B cell (primary cell): Measurements from ENCODE around the gene HJURP. TPM values are rescaled to one million over a fixed set of nuclear protein-coding genes. Genes with fewer than 3 reads are reported as not detected.

ENCODE experiments used
- ATAC-seq: fragments of 200-7000 bp; cut with Tn5 transposase; one replicate; pipeline ENCODE4 v1.10.0; 2021; ENCODE audit warnings: low read depth, mild to moderate bottlenecking, moderate number of reproducible peaks, moderate library complexity
- CTCF ChIA-PET: fragments of 350-600 bp; sonication (Branson Sonifier 250); formaldehyde crosslinking; loops from one replicate; lab custom pipeline; 2021; ENCODE audit warnings: antibody characterized with exemption, inconsistent platforms; lab: Charles Lee
- POLR2A ChIA-PET: fragments of 350-600 bp; sonication (Branson Sonifier 250); formaldehyde crosslinking; loops from one replicate; lab custom pipeline; 2021; ENCODE audit warnings: antibody characterized with exemption; lab: Charles Lee
- DNase-seq: peaks from one replicate; pipeline ENCODE4 v3.0.0; 2013
- H2AFZ ChIP-seq: 2 replicates; pipeline ENCODE4 v1.6.1; 2012; ENCODE audit warnings: mild to moderate bottlenecking, low read depth, low read length; ENCODE audit not compliant: insufficient read depth, poor library complexity, severe bottlenecking
- H3K27ac ChIP-seq, 2 donors: 1 replicate in 1 of 2; 2 replicates in 1 of 2; pipeline ENCODE4 v1.5.1; 2012 to 2013; ENCODE audit warnings: low read length in 2 of 2, mild to moderate bottlenecking in 2 of 2, moderate library complexity in 1 of 2
- H3K27me3 ChIP-seq, 4 experiments: fragments of 200-600 bp in 1 of 4; sonication (generic) in 1 of 4; replicated peaks in 1 of 4; 1 replicate in 2 of 4; 2 replicates in 2 of 4; pipeline versions ENCODE4 v1.6.1 to v1.7.0; 2013 to 2016; ENCODE audit warnings: low read length in 3 of 4, mild to moderate bottlenecking in 2 of 4, mixed read lengths in 1 of 4, moderate library complexity in 1 of 4; ENCODE audit not compliant: insufficient read depth in 4 of 4, control insufficient read depth in 3 of 4; ENCODE audit errors: control extremely low read depth in 1 of 4
- H3K36me3 ChIP-seq, 2 experiments: replicated peaks in 1 of 2; 1 replicate in 1 of 2; 2 replicates in 1 of 2; pipeline versions ENCODE4 v1.6.1 to v1.7.1; 2013; ENCODE audit warnings: low read length in 1 of 2; ENCODE audit not compliant: insufficient read depth in 2 of 2, control insufficient read depth in 1 of 2; ENCODE audit errors: control extremely low read depth in 1 of 2, extremely low read depth in 1 of 2
- H3K4me1 ChIP-seq, 2 donors: fragments of 200-600 bp in 1 of 2; sonication (generic) in 1 of 2; 1 replicate in 1 of 2; 2 replicates in 1 of 2; pipeline versions ENCODE4 v1.5.1 to v1.6.1; 2013 to 2017; ENCODE audit warnings: low read length in 2 of 2; ENCODE audit not compliant: control insufficient read depth in 2 of 2, insufficient read depth in 2 of 2
- H3K4me2 ChIP-seq: replicated peaks from 2 replicates; pipeline ENCODE3; 2012; ENCODE audit warnings: mild to moderate bottlenecking, low read depth, low read length; ENCODE audit not compliant: poor library complexity, severe bottlenecking
- H3K4me3 ChIP-seq, 5 experiments: fragments of 200-600 bp in 1 of 5; sonication (generic) in 1 of 5; 1 replicate in 3 of 5; 2 replicates in 2 of 5; pipeline versions ENCODE4 v1.5.1 to v1.7.0; 2011 to 2016; ENCODE audit warnings: low read length in 4 of 5, mild to moderate bottlenecking in 4 of 5, low read depth in 2 of 5, control low read depth in 1 of 5, moderate library complexity in 1 of 5; ENCODE audit not compliant: insufficient read depth in 1 of 5; ENCODE audit errors: control extremely low read depth in 1 of 5, extremely low read depth in 1 of 5
- H3K79me2 ChIP-seq: fragments of 200-600 bp; sonication (generic); one replicate; pipeline ENCODE4 v1.6.0; 2016; ENCODE audit warnings: low read length; ENCODE audit not compliant: control insufficient read depth, insufficient read depth
- H3K9ac ChIP-seq: fragments of 200-600 bp; sonication (generic); 2 replicates; pipeline ENCODE4 v1.6.1; 2017; ENCODE audit warnings: mild to moderate bottlenecking, low read length, moderate library complexity
- H3K9me3 ChIP-seq, 3 donors: one replicate each; pipeline versions ENCODE4 v1.6.1 to v1.7.1; 2013; ENCODE audit warnings: low read length in 2 of 3; ENCODE audit not compliant: control insufficient read depth in 2 of 3, insufficient read depth in 1 of 3; ENCODE audit errors: control extremely low read depth in 1 of 3
- H4K20me1 ChIP-seq: 2 replicates; pipeline ENCODE4 v1.6.0; 2012; ENCODE audit warnings: mild to moderate bottlenecking, low read length; ENCODE audit not compliant: insufficient read depth, control insufficient read depth, poor library complexity, severe bottlenecking
- H3K27ac Mint-ChIP-seq: one replicate; pipeline ENCODE4 v1.8.0; 2021; ENCODE audit warnings: mixed read lengths
- H3K27me3 Mint-ChIP-seq: one replicate; pipeline ENCODE4 v1.8.0; 2021; ENCODE audit warnings: mixed read lengths
- H3K4me1 Mint-ChIP-seq: one replicate; pipeline ENCODE4 v1.8.0; 2021; ENCODE audit warnings: mixed read lengths
- H3K4me3 Mint-ChIP-seq: one replicate; pipeline ENCODE4 v1.8.0; 2021; ENCODE audit warnings: mixed read lengths
- H3K9me3 Mint-ChIP-seq: one replicate; pipeline ENCODE4 v1.8.0; 2022; ENCODE audit warnings: mixed read lengths; ENCODE audit not compliant: insufficient read depth
- CTCF ChIP-seq: fragments of 200-600 bp; IDR thresholded peaks from one replicate; pipeline ENCODE4 v1.8.0; 2022; ENCODE audit warnings: antibody characterized with exemption, mild to moderate bottlenecking
- EZH2 ChIP-seq: IDR thresholded peaks from 2 replicates; pipeline ENCODE4 v1.6.1; 2012; ENCODE audit warnings: borderline replicate concordance, low read depth, mild to moderate bottlenecking, moderate library complexity, low read length; ENCODE audit not compliant: insufficient read depth, poor library complexity, severe bottlenecking
- WGBS: methylation state at CpG from one replicate; pipeline ENCODE4 v1.1.5; 2013; ENCODE audit warnings: missing lambda C conversion rate; ENCODE audit not compliant: insufficient coverage; 5-methylcytosine and 5-hydroxymethylcytosine counted together
- intact Hi-C: fragments of 100-400 bp; cut with micrococcal nuclease; formaldehyde crosslinking; loops from one replicate; pipeline ENCODE4 v1.10.0; 2022
- polyA plus RNA-seq: library from polyadenylated mRNA; depleted of rRNA; stranded (reverse); fragments of >200 nt; gene quantifications from 2 replicates; pipeline ENCODE4 v1.2.3, GENCODE V29; 2012
- total RNA-seq, 2 donors: library from RNA; stranded (reverse); fragments of 120-200 nt in 1 of 2; gene quantifications; 1 replicate in 1 of 2; 2 replicates in 1 of 2; pipeline versions ENCODE4 v1.2.3 to v1.2.4, GENCODE V29; 2013 to 2022

The HJURP gene
- total and polyA plus RNA-seq, 2 donors (not counting 1 experiment from before 2014, with no cell fraction given) = 0.42 to 0.73 TPM

DNA sequence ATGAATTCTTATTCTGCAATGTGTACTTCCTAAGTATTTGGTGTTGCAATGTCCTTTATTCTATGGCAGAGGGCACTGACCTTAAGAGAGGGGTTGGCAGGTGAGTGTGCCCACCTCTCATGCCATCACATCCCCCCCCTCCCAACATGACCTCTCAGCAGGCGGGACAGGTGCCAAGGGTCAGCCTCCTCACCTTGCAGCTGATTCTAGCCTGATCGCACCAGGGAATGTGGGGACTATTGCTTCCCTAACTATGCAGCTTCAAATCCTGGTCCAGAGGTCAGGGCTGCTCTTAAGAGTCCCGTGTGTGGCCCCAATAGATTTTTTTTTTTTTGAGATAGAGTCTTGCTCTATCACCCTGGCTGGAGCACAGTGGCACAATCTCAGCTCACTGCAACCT, 9.5 kb downstream of the HJURP start:
- CTCF ChIA-PET = no interaction called here

GRCh38 chr2:233844064-233844807, 10.1 kb downstream of the HJURP start:
- intact Hi-C loops = no loop called here
- H3K4me1 ChIP-seq = no peaks in the 10 kb centered on the region
- no peak overlapping the region for H3K9ac ChIP-seq
- no peak for DNase-seq
- H3K27ac Mint-ChIP-seq = no peak overlapping the region
- peaks cover 8% of the 10 kb centered on the region for H3K79me2 ChIP-seq
- no peaks in the 10 kb centered on the region for H3K27me3 ChIP-seq
- H3K4me1 Mint-ChIP-seq = peaks cover 3% of the 10 kb centered on the region
- H4K20me1 ChIP-seq = no peaks in the 10 kb centered on the region
- 98% methylated on average over 14 of the region's 19 CpGs for WGBS
- H3K4me3 ChIP-seq = no peak overlapping the region
- H3K9me3 Mint-ChIP-seq = no peaks in the 10 kb centered on the region
- POLR2A ChIA-PET = no interaction called here
- H3K36me3 ChIP-seq = no peaks in the 10 kb centered on the region
- H3K27me3 Mint-ChIP-seq = no peaks in the 10 kb centered on the region
- ATAC-seq = no peak
- H3K4me3 Mint-ChIP-seq = no peak overlapping the region
- no peak overlapping the region for H3K27ac ChIP-seq
- no peak overlapping the region for H2AFZ ChIP-seq
- no peaks in the 10 kb centered on the region for H3K9me3 ChIP-seq
- CTCF ChIA-PET = no interaction called here
- TF ChIP-seq EZH2 (no peak), CTCF (no peak)
- no peak overlapping the region for H3K4me2 ChIP-seq

More for the DNA sequence above, 9.5 kb downstream of the HJURP start:
- WGBS = 100% methylated on average over 3 of the region's 3 CpGs
- no peak overlapping the region for H3K4me3 ChIP-seq
- no peak for TF ChIP-seq CTCF
- no peak overlapping the region for H3K9ac ChIP-seq
- H2AFZ ChIP-seq = no peak overlapping the region
- H3K4me2 ChIP-seq = no peak overlapping the region
- no peaks in the 10 kb centered on the region for H3K36me3 ChIP-seq
- intact Hi-C loops = no loop called here
- no peaks in the 10 kb centered on the region for H4K20me1 ChIP-seq
- POLR2A ChIA-PET = no interaction called here
- H3K27me3 Mint-ChIP-seq = no peaks in the 10 kb centered on the region
- H3K27ac ChIP-seq = no peak overlapping the region
- no peaks in the 10 kb centered on the region for H3K9me3 ChIP-seq
- DNase-seq = no peak
- H3K4me1 Mint-ChIP-seq = peaks cover 3% of the 10 kb centered on the region
- no peak for ATAC-seq
- H3K27me3 ChIP-seq = no peaks in the 10 kb centered on the region
- H3K9me3 Mint-ChIP-seq = no peaks in the 10 kb centered on the region
- no peak overlapping the region for H3K27ac Mint-ChIP-seq
- H3K4me1 ChIP-seq = no peaks in the 10 kb centered on the region
- H3K4me3 Mint-ChIP-seq = no peak overlapping the region
- peaks cover 8% of the 10 kb centered on the region for H3K79me2 ChIP-seq
